ENCODE data around the gene STOML2. TPM values are rescaled to one million over a fixed set of nuclear protein-coding genes. Genes with fewer than 3 reads are reported as not detected.
A peak's percentile ranks its signal among the peaks of the same experiment; 100 is the strongest.

The STOML2 gene
- total RNA-seq, 1 experiment from 2014 or later, result 175 TPM

DNA sequence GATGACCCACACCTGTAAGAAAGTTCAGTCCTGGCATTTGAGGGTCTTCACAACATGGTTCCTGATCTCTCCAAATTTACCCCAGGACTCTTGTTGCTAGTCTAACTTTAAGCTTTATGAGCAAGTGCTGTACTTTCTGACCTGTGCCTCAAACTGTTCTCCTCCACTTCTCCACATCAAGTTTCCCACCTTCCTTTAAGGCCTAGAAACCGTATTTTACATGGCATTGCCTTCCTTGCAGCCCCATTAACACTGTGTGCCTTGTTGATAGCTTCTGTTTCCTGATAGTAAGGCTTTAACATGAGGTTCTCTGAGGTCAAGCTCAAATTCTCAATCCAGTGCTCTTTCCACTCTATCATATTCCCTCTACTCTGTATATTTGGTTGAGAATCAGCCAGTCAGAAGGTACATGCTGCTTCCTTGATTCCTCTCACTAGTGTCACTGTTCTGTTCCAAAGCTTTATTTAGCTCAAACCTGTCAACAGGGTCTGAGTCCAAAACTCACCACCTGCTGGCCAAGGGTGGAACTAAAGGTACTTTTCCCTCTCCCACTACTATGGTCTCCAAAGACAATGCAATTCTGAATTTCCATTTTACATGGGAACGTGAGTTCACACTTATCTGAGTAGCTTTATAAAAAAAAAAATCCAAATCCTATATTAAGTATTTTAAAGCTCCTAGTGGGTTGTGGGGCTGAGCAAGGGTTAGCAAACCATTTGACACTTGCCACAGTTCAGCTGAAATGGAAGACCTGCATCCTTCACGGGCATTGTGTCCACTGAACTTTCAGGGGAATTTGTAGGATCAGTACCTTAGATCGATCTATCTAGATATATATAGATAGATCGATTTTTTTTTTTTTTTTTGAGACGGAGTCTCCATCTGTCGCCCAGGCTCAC lies 51.6 kb downstream of the STOML2 start:
- CTCF ChIA-PET, result interaction anchor here (0.6 to 2.4 kb wide), 4 partner anchors 50 to 152 kb away, joined by 3 to 16 read pairs (median 7); no protein-coding TSS in a partner anchor
- no peak overlapping the region for H3K9ac ChIP-seq (ENCODE audit: low read length)
- H3K4me1 ChIP-seq (ENCODE audit: insufficient read depth, low read length), result no peaks in the 10 kb centered on the region
- no TSS peak for BruUV-seq (replicated peaks)
- ATAC-seq, result peak; percentile 60
- no peaks in the 10 kb centered on the region; the same call in 1 of the 2 replicates for H4K20me1 ChIP-seq (ENCODE audit: low read length)
- H3K4me2 ChIP-seq (ENCODE audit: low read length), result no peak overlapping the region
- H3K9me3 ChIP-seq (ENCODE audit: low read length), result no peaks in the 10 kb centered on the region
- TF ChIP-seq EZH2 (IDR thresholded peaks at IDR 0.05; ENCODE audit: low read length, unreplicated experiment) (no peak), EZH2phosphoT487 (IDR thresholded peaks at IDR 0.05; ENCODE audit: borderline replicate concordance, low read length) (no peak)
- TF ChIP-seq, protein P1, sequence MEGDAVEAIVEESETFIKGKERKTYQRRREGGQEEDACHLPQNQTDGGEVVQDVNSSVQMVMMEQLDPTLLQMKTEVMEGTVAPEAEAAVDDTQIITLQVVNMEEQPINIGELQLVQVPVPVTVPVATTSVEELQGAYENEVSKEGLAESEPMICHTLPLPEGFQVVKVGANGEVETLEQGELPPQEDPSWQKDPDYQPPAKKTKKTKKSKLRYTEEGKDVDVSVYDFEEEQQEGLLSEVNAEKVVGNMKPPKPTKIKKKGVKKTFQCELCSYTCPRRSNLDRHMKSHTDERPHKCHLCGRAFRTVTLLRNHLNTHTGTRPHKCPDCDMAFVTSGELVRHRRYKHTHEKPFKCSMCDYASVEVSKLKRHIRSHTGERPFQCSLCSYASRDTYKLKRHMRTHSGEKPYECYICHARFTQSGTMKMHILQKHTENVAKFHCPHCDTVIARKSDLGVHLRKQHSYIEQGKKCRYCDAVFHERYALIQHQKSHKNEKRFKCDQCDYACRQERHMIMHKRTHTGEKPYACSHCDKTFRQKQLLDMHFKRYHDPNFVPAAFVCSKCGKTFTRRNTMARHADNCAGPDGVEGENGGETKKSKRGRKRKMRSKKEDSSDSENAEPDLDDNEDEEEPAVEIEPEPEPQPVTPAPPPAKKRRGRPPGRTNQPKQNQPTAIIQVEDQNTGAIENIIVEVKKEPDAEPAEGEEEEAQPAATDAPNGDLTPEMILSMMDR (conservative IDR thresholded peaks at IDR 0.05; ENCODE audit: low read depth, low read length), result peak; percentile 68
- no peak overlapping the region for H3K4me3 ChIP-seq (ENCODE audit: low read length)
- no peaks in the 10 kb centered on the region for H3K9me2 ChIP-seq (replicated peaks; ENCODE audit: low read length)
- peak; percentile 61 for DNase-seq
- no peaks in the 10 kb centered on the region for H3F3A ChIP-seq (ENCODE audit: low read length, unreplicated experiment)
- intact Hi-C loops (cut with micrococcal nuclease), result loop anchor here (1.0 kb wide), 1 partner anchor 152 kb away; no protein-coding TSS in a partner anchor
- no peaks in the 10 kb centered on the region for H3K27me3 ChIP-seq (ENCODE audit: low read length)
- peaks cover 28% of the 10 kb centered on the region for H3K36me3 ChIP-seq (ENCODE audit: low read depth, low read length)
- H2AFZ ChIP-seq (ENCODE audit: low read length), result no peak overlapping the region
- no peaks in the 10 kb centered on the region for H3K79me2 ChIP-seq (ENCODE audit: low read length)
- no peak overlapping the region for H3K27ac ChIP-seq (ENCODE audit: low read length)
- POLR2A ChIA-PET (ENCODE audit: unreplicated experiment), result interaction anchor here (0.6 kb wide), 1 partner anchor 63 kb away, joined by 3 read pairs; no protein-coding TSS in a partner anchor

Other genes starting within 250 kb of the STOML2 start
- not detected in 2 replicates for gene PHF24, start 144.8 kb downstream of the STOML2 start, total RNA-seq (2014; rRNA removed)
- gene DNAJB5, start 113.4 kb downstream of the STOML2 start, total RNA-seq (2014; rRNA removed), result 7.3 and 9.3 TPM in 2 replicates
- 324 and 343 TPM in 2 replicates for gene VCP, start 30.5 kb downstream of the STOML2 start, total RNA-seq (2014; rRNA removed)
- 32.6 and 44.8 TPM in 2 replicates for gene FANCG, start 23.2 kb downstream of the STOML2 start, total RNA-seq (2014; rRNA removed)
- gene PIGO, start 6.5 kb downstream of the STOML2 start, total RNA-seq (2014; rRNA removed), result 18.2 and 19.9 TPM in 2 replicates
- 9.2 and 10.2 TPM in 2 replicates for gene ATOSB, start 12.7 kb upstream of the STOML2 start, total RNA-seq (2014; rRNA removed)
- 9.8 and 10.4 TPM in 2 replicates for gene UNC13B, start 58.9 kb upstream of the STOML2 start, total RNA-seq (2014; rRNA removed)